ENCODE data around the gene NCOA7.
"Not testable (repeated sequence)": the region's sequence is repeated elsewhere in the genome, so short reads cannot be mapped to it uniquely, and the experiment has no call there.

Gene NCOA7

GRCh38 chr6:125923366-125923877, 132.7 kb downstream of the NCOA7 start:
- no peak for DNase-seq (ENCODE audit: low read depth)

- DNase-seq (ENCODE audit: low read depth), result no peak
Observed at GRCh38 chr6:125924169-125924568, 133.4 kb downstream of the NCOA7 start.

DNA sequence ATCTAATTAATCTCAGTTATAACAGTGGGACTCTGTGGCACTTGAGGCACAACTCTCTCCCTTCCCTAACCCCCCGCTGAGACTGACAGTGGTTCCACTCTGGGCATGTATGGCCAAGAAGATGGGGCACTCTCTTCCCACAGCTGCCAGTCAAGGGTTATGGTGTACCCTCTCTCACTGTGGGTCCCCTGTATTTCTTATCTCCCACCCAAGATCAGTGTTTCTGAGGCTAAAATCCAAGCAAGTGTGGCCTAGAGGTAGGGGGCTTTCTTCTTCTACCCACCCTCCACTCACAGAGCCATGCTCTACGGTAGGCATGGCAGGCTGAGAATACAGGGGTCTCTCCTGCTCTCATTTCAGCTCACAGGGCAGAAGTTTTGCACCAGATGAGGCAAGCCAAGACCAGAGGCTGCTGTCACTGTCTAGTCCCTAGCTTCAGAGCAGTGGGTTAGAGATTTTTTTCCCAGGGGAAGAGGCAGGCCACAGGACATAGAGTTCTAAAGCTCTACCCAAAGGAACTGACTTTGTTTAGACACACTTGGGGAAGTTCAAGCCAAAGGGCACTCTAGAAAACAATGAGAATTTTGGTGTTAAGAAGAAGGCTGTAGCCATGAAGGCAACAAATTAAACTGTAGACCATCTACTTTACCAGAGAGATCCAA, 134.1 kb downstream of the NCOA7 start:
- no peak for DNase-seq (ENCODE audit: low read depth)

- DNase-seq (ENCODE audit: low read depth), result no peak
Observed at GRCh38 chr6:125926711-125927110, 136.0 kb downstream of the NCOA7 start.

GRCh38 chr6:125927761-125928160, 137.0 kb downstream of the NCOA7 start:
- no peak for DNase-seq (ENCODE audit: low read depth)

GRCh38 chr6:125930765-125931418, 140.1 kb downstream of the NCOA7 start:
- no peak for DNase-seq (ENCODE audit: low read depth)

DNA sequence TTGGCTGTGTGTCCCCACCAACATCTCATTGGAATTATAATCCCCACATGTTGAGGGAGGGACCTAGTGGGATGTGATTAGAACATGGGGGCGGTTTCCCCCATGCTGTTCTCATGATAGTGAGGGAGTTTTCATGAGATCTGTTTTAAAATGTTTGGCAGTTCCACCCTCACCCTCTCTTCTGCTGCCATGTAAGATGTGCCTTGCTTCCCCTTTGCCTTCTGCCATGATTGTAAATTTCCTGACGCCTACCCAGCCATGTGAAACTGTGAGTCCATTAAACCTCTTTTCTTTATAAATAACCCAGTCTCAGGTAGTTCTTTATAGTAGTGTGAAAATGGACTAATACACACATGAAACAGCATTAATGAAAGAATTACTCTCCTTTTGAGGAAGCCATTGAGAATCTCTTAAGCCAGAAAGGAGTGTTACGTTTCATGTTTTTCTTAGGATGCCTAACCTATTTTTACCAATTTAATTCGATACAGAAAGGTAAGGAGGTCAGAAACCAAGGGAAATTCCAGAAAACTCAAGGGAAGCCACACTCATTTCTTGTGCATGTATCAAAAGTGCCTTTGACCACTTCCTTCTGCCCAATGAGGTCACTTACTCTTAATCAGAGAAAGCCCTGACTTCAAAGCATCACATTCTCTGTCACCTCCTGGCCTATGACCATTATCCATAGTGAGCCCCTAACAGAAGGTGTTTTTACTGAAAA, 141.1 kb downstream of the NCOA7 start:
- no peak for DNase-seq (ENCODE audit: low read depth)

GRCh38 chr6:125932451-125932795, 141.7 kb downstream of the NCOA7 start:
- DNase-seq (ENCODE audit: low read depth), result no peak

- not testable (repeated sequence) for DNase-seq (ENCODE audit: low read depth)
Observed at GRCh38 chr6:125935520-125935919, 144.8 kb downstream of the NCOA7 start.

DNA sequence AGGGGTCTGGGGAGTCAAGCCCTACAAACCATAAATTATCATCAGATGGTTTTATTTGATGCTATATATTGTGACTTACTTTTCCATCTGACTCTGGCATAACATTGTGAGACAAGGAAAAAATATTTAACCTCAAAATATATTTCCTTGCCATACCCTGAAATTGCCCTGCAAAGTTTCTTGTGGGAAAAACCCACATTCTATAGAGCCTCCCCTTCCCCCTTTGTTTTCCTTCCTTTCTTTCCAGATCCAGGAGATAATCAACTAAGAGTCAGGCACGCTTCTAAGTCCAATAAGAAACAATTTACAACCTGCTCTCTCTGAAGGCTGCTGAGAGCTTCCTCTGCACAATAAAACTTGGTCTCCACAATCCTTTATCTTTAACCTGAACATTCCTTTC, 148.3 kb downstream of the NCOA7 start:
- DNase-seq (ENCODE audit: low read depth), result no peak

GRCh38 chr6:125939791-125940190, 149.0 kb downstream of the NCOA7 start:
- DNase-seq (ENCODE audit: low read depth), result no peak

DNA sequence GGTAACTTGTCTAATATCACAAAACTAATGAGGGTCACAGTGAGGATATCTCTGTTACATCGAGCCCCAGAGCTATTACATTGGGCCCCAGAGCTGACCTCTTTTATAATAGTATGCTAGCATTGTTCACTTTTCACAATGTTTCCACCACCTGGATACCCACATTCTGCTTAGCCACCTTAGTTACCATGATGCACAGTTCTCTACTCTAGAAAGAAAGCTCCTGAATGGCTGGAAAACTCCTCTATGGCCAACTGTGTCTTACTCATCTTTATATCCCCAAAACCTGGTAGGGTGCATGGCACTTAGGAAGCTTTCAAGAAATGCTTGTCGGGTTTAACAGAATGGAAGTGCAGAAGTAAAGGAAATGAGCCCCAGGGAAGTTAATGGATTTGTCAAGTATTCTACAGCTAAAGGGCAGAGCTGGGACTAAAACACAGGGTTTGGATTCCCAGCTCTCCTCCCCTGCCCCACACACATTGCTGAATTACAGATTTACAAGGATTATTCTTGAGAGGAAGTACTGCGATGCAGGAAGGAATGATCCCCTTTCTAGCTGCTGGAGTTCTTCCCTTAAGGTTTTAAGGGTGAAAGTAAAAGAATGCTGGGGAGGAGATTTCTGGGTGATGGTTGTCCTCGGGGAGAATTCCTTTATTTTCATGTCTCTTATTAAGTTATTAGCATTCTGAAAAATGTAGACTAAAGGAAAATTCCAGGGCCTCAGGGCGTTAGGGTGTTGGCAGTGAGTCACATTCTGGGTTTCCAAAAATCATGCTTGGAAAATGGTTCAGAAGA, 149.7 kb downstream of the NCOA7 start:
- no peak for DNase-seq (ENCODE audit: low read depth)

- no peak for DNase-seq (ENCODE audit: low read depth)
Observed at GRCh38 chr6:125942672-125943527, 152.1 kb downstream of the NCOA7 start.

DNA sequence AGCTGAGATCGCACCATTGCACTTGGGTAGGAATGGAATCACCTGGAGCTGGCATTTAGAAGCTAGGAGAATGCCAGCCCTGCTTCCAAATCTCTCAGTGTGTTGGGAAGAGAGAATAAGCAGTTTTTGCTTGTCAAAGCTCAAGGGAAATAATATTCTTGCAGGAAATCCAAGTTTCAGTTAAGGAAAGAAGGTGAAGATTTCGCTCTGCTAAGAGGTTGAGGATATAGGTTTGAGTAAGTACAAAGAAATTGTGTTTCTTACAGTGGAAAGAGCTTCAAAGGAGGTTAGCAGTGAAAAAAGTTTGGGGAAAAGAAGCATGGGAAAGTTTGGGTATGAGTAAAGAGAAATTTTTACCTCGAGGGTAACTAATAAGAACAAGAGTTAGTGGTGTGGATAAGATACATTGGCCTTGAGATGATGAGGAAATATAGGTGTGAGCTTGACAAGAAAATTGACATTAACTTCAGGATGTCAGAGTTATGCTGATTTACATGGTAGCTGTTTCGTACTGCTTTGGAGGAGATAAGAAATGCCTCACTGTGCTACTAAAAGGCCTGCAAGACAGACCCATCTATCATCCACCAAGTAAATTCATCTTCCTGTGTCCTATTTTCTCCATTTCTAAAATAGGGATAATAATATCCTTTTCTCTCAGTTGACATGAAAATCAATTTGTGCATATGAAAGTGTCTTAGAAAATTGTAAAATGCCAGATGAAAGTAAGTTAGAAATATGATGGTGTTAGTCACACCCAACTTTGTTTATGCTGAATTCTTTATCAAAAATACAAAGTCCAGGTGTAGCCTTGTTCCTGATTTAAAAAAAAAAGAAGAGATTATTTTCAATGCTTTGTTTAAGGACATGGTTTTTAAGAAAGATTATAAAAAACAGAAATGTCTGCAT, 153.0 kb downstream of the NCOA7 start:
- DNase-seq (ENCODE audit: low read depth), result no peak

DNA sequence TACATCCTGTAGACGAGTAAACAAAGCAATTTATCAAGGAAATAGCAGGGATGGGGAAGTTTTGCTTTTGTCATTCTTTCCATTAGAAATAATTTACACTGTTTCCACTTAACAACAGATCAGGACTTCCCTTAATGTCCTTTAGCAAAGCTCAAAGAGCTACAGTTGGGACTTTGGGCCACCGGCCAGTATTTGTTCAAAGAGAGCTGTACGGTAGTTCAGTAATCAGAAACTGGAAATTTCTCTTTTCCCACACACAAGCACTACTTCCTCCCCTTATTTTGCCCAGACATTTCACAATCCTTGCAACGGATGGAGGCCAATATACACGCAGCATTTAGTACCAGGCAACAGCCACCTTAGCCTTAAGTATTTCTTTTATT, 153.7 kb downstream of the NCOA7 start:
- no peak for DNase-seq (ENCODE audit: low read depth)

DNA sequence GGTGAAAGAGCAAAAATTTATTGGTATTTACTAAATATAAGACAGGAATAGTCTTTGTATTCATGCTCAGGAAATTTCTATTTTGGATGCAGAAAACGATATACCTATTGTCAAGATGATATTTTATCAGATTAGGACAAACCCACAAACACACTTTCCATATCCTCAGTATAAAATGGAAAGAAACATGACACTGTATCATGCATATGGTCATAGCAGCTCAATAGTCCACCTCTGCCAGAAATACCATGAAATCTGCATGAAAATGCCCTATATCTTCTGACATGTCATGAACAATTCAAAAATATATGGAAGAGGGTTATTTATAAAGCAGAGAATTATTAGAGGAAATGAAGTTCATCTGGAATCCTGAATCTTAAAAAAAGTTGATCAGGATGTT, 154.1 kb downstream of the NCOA7 start:
- no peak for DNase-seq (ENCODE audit: low read depth)

DNA sequence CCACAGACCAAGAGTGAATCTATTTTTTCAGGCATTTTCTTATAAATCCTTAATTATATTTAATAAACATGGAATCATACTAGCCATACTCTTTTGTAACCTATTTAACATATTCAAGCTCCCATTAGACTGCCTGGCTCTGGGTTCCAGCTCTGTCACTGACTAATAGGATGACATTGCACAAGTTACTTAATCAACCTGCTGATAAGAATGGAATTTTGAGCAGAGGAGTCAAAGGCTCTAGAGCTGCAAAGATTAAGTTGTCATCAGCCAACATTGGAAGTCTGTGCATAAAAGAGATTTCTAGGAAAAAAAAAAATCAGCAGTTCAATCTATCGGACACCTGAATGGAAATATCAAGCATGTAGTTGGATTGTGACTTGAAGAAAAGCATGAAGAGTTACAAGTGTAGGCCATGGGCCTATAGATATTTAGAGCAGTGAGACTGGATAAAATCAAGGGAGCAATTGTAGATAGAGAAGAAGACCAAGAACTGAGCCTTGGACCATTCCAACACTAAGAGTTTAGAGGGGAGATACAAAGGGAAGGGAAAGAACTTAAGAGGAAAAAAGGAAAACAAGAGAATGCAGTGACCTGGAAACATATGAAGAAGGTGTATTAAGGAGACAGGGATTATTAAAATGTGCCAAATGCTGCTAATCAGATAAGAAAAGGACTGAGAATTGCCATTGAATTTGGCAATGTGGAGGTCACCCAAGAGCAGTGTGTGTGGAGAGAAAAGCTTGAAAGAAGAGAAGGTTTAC, 154.8 kb downstream of the NCOA7 start:
- DNase-seq (ENCODE audit: low read depth), result no peak

DNA sequence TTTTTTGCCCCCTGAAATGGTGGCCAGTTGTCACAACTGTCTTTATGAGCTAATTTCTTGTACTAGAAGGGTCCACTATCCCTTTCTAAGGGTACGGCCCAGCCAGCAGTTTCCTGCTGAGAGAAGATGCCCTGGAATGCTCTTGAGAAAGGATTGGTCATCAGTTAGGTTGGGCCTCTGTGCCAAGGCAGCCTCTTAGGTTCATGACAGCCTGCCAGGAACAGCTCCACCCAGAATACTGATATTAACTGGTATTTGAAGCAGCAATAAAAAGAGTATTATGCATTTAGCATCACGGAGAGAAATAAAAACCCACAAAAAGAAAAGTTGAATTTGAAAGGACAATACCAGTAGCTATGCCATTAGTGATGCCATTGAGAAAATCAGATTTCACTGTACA, 156.9 kb downstream of the NCOA7 start:
- DNase-seq (ENCODE audit: low read depth), result no peak

DNA sequence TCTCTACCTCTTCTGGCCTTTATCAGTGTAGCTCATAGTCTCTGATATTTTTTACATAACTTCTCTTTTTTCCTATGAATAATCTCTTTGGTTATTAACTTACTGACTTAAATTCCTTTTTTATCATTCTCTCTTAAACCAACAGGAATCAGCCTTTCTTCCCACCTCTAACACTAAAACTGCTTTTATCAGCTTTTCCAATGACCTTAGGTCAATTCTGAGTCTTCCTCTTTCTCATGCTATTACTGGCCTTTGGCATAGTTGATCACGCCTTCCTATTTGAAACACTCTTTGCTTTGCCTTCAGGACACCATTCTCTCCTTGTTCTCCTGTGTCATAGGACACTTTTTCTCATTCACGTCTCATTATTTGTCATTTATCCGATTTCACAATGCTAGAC, 157.7 kb downstream of the NCOA7 start:
- no peak for DNase-seq (ENCODE audit: low read depth)

DNA sequence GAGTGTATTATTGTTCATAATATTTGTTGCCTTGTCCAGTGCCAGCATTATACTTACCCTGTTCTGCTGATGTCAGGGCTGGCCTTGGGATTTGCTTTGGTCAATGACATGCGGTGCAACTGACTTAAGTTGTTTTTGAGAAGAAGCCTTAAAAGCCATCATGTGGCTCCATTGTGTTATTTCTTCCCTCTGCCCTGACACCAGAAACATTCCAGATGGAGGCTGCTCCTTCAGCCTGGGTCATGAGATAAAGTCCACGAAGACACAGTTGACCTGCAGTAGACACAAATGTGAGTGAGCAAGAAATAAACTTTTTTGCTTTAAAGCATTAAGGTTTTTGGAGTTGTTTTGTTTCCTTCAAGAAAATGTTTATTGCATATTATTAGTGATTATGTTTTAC, 158.3 kb downstream of the NCOA7 start:
- DNase-seq (ENCODE audit: low read depth), result no peak

Measured in stimulated activated CD8-positive, alpha-beta memory T cell treated with anti-CD3 and anti-CD28 coated beads, Interleukin-12 subunit alpha, Interleukin-12 subunit beta, amount 100 ng/mL, for 1 hour (primary cell).